GM18861 (cell line): Measurements from ENCODE around the gene MTCL1.
"Not testable (repeated sequence)": the region's sequence is repeated elsewhere in the genome, so short reads cannot be mapped to it uniquely, and the experiment has no call there.

Experiments used
- ATAC-seq: cut with Tn5 transposase; IDR thresholded peaks from one replicate; pipeline ENCODE4 v1.9.1; 2021; ENCODE audit not compliant: unreplicated experiment

Gene MTCL1

DNA sequence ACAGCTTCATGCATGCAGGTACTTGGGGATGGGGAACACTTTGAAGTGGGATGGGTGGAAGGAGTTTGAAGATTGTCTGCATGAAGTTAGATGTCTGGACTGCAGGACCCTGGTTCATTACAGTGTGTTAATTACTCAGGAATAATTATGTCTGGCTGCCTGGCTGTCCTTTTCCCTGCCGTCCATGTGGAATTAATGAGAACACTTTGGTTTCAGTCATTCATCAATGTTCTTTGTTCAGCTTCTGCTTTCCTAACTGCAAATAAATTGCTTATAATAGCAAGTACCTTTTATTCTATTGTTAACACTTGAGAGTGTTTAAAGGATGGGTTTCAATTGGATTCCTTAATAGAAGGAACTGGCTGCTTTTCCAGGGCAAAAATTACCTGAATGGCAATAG is 35.8 kb downstream of the MTCL1 start:
- ATAC-seq = no peak

DNA sequence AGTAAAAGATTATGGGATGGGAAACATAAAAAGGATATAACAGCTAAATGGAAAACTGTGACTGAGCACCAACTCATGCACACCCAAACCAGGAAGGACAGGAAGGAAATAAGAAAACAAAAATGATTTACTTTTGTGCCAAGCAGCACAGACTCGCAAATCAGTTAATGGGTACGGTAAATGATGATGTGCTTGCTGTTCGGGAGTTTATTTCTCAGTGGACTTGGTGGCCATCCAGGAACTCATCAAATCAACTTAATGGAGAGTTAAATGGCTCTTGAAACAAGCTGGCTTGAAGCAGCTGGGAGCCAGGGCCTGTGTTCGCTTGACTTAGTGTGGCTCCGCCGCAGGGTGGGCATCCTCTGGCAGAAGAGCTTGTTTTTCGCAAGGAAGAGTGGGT is 36.2 kb downstream of the MTCL1 start:
- ATAC-seq = no peak

DNA sequence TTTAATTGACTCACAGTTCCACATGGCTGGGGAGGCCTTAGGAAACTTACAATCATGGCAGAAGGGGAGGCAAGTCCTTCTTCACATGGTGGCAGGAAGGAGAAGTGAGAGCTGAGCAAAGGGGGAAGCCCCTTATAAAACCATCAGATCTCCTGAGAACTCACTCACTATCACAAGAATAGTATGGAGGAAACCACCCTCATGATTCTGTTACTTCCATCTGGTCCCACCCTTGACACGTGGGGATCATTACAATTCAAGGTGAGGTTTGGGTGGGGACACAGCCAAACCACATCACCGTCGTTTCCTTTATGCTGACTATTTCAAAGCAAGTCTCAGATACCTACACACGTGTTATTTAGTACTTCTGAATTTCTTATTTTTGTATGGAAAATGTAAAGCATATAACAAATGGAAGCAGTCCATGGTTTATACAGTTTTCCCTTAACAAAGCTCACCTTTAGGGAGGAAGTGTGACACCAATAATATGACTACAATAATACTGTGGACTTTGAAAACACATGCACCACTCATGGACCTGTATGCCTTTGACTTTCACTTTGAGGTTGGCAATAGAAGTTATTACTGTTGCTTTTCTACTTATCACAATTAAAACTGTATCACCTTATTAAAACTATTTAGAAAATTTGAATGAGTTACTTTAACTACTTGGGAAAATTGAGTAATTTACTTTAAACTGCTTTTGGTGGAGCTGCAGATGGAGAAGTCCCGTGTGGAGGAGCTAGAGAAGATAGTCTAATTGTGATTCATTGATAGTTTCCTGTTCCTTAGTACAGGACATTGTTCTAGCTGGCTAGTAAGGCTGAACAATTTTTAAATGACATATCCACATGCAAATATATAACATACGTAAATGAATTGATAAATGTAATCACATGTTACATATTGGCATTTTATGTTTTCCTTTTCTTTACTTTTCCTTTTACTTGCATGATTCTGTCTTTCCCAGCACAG is 37.3 kb downstream of the MTCL1 start:
- ATAC-seq = no peak

DNA sequence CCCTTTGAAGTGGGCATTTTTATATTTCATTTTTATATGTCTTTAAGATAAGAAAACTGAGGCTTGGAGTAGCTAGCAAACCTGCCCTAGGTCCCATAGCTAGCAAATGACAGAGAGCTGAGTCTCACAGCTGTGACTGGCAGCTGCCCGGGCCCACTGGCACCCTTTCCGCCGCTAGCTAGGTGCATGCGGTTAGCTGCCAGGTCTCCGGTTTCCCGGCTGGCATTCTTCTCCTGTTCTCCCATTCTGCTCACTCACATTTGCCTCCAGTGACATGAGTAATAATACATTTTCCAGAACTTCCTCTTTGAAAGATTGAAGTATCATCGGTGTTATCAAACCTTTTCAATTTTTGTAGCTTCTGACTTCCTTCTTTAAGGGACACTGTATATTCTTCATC is 38.7 kb downstream of the MTCL1 start:
- ATAC-seq = no peak

DNA sequence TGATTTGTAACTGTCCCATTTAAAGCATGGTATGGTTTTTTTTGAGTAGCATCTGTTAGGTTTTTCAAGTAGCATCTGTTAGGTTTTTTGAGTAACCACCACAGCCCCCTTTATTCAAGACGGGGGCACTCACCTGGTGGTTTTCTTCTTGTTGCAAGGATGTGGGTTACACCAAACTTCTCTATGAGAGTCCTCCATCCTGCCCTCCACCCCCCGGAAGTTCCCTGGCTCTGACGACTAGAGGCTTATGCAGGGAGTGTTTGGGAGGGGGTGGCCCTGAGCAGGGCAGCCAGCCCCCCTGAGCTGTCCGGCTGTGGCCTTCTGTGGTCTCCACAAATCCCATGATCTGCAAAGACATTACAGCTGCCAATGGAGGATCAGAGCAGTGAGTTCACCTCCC is 39.3 kb downstream of the MTCL1 start:
- no peak for ATAC-seq

DNA sequence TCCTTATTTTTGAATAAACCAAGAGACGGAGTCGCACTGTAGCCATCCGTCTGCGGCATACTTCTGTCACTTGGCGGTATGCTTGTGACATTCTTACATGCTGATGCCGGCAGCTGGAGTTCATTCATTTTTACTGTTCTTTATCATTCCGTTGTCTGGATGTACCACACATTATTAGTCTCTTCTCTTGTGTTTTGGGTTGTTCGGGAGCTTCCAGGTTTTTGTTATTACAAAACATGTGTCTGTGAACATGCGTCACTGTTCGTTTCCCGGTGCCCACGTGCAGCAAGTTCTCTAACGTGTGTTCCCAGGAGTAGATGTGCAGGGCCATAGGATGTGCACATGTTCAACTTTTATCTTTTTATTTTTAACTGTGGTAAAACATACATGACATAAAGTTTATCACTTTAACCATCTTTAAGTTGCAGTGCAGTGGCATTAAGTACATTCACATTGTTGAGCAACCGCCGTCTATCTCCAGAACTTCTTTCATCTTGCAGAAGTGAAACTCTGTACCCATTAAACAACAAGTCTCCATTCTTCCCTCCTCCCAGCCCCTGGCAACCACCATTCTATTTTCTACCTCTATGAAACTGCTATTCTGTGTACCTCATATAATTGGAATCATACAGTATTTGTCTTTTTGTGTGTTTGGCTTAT is 40.1 kb downstream of the MTCL1 start:
- ATAC-seq = no peak

DNA sequence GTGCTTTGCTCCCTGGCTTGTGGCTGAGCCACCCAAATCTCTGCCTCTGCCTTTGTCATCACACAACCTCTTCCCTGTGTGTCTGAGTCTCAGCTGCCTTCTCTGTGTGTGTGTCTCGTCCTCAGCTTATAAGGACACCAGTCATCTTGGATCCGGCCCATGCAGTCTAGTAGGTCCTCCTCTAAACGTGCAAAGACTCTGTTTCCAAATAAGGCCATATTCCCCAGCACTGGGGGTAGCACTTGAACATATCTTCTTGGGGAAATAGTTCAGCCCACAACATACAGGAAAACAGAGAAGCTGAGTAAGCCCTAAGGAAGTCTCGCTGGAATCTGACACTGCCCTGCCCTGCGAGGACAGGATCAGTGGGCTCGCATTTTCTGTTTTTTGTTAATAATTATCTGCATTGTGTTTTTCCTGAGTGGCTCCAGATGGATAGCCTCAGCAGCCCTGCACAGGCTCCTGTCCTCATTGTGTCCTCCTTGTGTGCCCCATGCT is 42.1 kb downstream of the MTCL1 start:
- ATAC-seq = no peak

DNA sequence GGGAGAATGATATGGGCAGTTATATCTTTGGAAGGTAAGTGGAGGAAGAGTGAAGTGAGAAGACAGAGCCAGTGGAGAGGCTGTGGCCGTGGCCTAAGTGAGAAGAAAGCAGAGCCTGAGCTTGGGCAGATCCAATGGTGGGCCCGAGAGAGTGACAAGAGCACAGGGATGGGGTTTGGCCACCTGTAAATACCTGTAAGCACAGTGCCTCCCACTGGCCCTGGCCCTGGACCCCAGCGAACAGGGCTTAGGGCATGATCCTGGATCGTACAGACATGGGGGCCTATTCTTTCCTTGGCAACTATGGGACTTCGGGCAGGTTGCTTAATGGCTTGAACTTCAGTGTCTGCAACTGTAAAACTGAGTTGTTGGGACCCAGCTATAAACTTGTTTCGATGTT is 44.1 kb downstream of the MTCL1 start:
- no peak for ATAC-seq

DNA sequence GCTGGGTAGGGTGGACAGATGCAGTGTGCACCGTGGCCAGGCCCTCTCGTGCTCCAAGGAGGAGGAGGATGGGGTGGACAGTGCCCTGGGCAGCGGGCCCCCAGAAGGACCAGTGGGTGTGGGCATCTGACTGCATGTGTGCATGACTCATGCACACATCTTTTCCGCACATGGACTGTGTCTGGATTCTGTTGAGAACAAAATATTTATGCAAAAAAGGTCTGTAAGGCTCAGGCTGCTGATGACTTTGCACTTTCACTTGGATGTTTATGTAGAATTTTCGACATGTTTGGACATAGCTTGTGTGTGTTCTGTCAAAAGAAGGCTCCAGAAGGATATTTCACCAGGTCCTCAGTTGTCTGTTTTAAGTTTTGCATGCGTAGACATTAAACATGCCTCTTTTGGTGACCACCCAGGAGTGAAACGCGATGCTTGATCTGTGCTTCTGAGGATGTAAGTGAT is 45.6 kb downstream of the MTCL1 start:
- ATAC-seq = no peak

DNA sequence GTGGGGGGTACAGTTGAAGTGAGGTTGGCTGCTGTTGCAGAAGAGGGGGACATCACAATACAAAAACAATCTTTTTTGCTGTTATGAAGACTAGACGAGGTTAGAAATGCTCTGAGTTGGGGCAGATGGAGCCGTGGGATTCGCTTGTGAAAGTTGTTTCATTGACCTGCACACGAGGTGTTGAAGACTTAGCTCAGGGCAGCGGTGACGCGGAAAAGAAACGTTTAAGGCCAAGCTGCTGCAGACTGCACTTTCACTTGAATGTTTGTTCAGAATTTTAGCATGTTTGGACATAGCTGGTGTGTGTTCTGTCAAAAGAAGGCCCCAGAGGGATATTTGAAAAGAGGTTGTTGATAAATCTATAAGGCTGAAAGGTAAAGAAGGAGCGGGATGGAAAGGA is 46.3 kb downstream of the MTCL1 start:
- ATAC-seq = no peak

DNA sequence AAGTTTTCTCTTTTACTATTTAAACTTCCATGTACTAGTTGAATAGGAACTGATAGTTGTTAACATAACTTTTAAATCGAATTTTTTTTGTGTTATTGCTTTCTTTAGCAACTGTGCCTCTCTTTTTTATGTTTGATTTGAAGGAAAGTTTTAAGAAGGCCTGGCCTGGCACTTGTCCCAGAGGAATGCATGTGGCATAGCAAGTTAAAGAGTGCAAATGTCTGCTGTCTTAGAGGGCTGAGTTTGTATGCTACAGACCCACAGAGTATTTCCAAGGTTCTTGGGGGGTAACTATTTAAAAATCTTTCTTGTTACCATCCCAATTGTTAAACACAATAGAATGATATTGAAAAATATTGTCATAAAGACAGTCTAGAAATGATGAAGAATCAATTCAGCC is 47.0 kb downstream of the MTCL1 start:
- no peak for ATAC-seq

DNA sequence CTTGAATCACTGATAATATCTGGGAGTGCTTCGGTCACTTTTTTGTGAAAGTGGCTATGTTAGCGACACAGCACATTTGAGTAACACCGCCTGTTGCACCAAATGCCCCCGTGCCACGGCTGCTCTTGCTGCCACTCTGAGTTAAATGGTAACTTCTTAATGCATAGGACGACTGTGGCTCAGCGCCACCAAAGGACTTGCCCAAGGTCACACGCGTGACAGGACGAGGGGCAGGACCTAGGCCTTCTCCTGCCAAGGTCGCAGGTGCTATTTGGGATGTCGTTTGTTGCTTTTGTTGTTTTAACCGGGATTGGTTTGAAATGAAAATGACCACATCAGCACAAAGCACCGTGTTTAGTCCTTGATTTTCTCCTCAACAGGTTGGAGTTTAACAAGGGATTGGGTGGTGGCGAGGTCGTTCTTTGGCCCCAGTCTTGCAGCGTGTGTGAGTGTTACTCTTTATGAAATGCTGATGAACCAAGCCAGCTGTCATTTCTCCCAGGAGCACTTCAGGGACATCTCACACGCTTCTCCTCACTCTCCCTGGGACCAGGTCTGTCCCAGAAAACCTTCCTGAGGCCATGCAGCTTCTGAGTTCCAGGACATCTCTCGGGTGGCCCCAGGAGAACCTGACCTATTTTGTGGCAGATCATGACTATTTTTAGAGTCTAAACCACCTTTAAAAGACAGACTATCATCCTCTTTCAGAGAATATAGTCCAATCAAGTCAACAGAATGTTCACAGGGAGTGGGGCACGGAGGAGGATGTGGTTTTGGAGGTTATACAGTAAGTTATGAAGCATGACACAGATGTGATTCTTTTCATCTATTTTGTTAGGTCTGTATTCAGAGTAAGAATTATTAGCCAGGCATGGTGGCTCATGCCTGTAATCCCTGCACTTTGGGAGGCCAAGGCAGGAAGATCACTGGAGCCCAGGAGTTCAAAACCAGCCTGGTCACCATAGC is 49.9 kb downstream of the MTCL1 start:
- ATAC-seq = peak; percentile 96

DNA sequence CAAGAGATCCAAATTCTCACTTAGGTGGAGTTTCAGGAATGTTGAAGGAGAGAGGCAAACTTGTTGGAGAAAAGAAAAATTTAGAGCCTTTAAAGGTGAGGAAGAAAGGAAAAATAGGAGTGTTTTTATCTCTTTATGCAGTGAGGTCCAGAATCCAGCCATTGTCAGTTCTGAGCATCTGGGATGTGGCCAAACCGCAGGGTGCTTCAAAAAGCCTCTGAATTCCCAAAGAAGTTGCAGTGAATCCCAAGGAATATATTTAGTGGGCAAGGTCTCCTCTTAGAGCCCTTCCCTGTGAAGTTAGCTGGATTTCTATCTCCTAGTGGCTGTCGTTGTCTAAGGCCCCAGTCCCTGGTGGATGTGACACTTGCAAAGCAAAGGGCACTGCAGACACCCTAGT is 51.2 kb downstream of the MTCL1 start:
- no peak for ATAC-seq

DNA sequence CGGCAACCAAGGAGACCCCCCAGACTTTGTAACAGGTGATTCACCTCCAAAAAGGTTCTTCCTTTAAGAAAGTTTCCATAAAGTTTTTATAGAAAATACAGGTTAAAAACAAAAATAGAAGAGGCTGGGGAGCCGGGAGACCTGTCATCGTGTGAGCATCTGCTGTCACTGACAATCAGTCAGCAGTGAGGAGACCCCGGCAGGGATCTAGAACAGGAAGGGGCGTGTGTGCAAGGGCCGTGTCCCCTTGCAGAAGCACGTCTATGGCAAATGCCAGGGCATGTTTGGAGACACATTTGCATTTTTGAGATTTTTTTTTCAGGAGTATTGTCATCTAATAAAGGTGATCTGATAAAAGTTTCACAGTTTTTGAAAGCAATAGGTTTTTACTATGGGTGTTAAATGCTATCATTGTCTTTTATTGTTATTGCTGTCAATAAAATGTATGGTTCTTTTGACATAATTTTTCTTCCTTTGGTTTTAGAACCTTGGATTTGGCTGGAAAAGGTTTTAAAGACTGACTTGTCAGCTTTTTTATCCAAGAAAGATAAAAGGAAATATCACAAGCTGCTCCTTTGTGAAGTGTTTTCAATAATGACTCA is 52.1 kb downstream of the MTCL1 start:
- ATAC-seq = no peak

DNA sequence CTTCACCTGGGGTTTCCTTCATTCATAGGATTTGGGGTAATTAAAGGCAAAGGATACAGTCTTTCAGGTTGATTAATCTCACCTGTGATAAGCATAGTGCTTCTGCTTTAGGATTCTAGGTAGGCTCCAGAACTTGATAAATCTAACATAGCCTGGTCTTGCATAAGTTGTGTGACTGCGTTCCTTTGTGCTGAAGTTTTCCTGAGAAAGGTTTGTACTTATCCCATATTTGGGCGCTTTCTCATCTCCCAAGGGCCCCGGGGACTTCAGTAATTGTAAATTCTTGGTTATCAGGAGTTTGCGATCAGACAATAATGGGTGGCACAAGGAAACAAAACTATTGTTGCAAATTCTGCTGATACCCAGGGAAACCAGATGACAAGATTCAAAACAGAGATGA is 53.1 kb downstream of the MTCL1 start:
- ATAC-seq = no peak

DNA sequence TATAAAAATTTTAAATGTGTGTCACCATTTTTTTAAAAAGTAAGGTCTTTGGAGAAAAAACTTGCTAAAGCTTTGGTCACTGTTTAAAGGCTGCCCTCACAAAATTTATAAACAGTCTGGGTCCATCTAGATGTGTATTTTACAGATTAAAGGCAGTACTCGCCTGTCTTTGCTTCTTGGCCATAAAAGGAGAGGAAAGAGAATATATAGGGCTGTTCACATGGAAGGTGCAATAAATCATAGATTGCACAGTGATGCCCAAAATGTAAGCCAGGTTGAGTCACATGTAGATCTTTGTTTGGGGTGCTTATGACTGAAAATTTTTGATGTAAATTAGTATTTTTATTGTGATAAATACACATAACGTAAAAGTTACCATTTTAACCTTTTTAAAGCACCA is 55.6 kb downstream of the MTCL1 start:
- ATAC-seq = no peak

DNA sequence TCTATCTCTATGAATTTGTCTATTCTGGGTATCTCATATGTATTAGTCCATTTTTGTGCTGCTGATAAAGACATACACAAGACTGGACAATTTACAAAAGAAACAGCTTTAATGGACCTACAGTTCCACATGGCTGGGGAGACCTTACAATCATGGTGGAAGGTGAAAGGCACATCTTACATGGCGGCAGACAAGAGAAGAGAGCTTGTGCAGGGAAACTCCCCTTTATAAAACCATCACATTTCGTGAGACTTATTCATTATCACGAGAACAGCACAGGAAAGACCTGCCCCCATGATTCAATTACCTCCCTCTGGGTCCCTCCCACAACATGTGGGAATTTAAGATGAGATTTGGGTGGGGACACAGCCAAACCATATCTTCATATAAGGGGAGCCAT is 56.2 kb downstream of the MTCL1 start:
- not testable (repeated sequence) for ATAC-seq

DNA sequence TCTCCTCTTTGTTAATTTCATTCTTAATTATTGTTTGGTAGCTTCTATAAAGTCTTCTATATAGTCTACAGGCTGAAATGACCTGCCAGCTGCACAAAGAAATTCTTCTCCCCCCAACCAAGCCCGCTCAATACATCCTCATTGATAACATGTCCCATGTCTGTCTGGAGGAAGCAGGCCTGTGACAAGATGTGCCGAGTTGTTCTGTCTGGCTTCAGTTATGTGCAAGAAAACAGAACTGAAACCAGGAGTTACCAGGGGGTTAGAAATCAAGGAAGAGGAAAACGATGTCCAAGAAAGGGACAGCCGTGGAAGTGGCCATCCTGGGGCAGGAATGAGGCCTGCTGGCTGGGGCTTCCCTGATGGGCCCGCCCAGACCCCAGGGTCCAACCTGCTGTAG is 57.6 kb downstream of the MTCL1 start:
- no peak for ATAC-seq

DNA sequence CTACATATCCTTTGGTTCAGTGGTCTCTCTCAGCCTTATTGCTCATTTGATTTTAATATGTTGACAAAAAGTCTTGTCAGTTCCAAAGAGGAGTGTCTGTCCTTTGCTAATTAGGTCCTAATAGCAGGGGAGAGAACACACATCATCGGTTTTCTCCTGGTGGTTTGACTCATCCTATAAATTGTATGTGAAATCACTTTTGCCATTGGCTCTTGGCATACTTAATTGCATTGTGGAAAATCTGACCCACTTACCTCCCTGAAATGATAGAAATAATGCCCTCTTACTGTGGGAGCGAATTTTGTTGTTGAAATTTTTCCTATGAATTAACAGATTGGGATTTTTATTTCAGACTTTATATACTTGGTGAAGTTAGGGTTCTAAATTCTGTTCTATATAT is 58.3 kb downstream of the MTCL1 start:
- ATAC-seq = no peak

DNA sequence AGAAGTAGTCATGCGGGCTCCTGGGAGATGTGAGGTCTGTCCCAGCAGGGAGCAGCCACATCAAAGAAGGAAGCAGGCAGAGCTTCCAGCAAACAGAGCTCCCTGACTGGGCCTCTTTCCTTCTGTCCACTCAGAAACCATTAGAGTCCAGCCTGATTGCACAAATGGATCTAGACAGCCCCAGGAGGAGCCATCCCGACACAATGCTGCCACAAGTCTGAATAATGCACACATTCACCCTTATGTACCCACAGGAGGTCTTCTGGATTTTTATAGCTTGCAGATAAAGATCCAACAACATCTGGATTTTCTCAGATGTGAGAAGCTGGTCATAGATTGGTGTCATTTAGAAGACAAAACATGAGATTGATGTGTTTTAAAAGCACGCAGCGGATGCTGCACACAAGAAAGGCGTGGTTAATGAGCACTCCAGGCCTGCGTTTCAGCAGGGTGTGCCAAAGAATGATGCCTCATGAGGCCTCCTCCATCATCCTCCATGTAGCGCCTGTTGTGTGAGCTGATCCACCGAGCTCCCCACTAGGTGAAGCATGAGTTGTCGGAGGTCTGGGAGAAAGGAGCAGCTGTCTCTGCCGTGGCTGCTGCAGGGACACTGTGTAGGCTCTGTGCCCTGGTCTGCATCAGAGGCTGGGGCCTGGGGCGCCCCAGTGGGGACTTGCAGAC is 60.6 kb downstream of the MTCL1 start:
- ATAC-seq = no peak
